ENCODE results near the gene EMP2.
"Not testable (repeated sequence)": the region's sequence is repeated elsewhere in the genome, so short reads cannot be mapped to it uniquely, and the experiment has no call there.

Gene EMP2, protein sequence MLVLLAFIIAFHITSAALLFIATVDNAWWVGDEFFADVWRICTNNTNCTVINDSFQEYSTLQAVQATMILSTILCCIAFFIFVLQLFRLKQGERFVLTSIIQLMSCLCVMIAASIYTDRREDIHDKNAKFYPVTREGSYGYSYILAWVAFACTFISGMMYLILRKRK

DNA sequence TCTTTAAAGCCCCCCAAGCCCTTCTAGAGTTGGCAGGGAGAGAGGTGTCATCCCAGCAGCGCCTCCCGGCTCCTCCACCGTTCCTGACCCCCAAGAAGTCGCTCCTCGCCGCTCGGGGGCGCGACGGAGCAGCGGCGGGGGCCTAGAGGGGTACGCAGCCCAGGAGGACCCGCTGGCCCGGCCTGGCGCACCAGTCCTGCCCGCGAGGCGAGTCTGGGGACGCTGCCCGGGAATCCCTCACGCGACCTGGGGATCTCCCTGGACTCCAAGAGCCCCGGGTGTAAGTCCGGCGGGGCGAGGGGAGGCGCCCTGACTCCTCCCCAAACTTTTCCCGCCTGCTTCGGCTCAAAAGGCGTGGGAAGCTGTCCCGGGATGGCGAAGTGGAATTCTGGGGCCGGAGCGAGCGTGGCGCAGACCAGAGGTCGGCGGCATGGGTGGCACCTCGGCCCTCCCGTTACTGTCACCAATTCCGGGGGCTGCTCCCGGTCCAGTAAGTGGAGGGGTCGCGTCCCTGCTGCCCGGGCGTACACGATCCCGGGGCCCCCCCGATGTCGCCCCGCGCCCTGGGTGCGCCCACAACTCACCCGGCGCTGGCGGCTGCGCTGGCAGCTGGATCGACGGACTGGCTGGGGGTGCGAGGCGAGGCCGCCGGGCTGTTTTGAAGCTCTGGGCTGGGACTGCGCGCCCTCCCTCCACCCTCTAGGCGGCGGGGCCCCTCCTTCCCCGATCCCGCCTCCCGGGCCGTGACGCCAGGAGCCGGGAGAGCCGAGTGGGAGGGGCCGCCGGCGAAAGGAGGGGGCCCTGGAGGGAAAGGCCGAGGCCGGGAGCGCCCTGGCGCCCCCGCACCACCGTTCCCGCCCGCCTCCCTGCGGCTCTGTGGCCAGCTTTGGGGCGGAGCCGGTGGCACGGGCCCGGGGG lies at the start of gene EMP2:
Gene EMP2 (minus strand): TSS at position 634 of the 918 bp plus-strand sequence. CDS start 32,981 bp downstream, outside the sequence.
- peak; percentile 92 for DNase-seq (ENCODE audit: low spot score)

DNA sequence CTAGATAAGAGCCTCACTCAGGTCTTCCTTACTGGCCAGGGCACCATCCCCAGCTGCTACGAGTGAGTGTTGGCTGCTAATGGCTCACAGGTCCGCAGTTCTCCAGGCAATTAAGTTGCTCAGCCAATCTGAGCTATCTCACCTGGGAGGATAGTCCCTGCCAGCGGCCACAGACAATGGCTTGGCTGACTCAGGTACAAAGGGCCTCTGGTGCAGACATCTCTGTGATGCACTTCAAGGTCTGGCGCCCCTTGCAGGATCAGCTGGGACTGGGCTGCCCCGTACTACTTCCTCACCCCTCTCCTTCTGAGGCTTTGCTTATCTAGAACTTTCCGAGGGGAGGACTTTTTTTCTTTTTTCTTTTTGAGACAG lies 49.2 kb upstream of the EMP2 start:
- DNase-seq (ENCODE audit: low spot score): no peak

DNA sequence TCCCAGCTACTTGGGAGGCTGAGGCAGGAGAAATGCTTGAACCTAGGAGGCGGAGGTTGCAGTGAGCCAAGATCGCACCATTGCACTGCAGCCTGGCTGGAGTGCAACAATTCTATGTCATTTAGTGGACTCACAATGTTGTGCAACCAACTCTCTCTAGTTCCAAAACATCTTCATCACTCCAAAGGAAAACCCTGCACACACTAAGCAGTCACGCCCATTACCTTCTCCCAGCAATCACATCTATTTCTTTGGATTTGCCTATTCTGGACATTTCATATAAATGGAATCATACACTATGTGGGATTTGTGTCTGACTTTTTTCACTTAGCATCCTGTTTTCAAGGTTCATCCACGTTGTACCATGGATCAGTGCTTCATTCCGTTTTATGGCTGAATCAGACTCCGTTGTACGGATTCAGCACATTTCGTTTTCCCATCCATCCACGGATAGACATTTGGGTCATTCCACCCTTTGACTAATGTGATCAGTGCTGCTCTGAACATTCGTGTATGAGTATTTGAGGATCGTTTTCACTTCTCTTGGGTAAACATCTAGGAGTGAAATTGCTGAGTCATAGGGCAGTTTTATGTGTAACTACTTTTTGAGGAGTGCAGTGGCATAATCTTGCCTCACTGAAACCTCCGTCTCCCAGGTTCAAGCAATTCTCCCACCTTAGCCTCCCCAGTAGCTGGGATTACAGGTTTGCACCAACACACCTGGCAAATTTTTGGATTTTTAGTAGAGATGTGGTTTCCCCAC lies 45.4 kb upstream of the EMP2 start:
- no peak for DNase-seq (ENCODE audit: low spot score)

DNA sequence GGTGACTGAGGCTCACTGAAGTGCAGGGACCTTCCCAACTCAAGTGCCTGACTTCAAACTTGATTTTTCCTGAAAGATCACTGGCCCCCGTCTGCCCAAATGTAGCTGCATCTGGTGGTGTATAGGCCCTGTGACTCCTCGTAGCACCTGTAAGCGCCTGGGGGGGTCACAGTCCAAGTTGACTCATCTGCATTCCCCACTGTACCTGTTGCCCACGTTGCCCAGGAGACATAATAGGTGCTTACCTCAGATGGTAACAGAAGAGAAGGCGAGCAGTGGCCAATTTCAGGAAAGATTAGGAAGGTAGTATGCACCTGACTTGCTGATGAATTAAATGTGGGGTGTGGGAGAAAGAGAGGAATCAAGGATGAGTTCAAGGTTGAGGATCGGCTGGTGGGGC lies 44.1 kb upstream of the EMP2 start:
- no peak for DNase-seq (ENCODE audit: low spot score)

DNA sequence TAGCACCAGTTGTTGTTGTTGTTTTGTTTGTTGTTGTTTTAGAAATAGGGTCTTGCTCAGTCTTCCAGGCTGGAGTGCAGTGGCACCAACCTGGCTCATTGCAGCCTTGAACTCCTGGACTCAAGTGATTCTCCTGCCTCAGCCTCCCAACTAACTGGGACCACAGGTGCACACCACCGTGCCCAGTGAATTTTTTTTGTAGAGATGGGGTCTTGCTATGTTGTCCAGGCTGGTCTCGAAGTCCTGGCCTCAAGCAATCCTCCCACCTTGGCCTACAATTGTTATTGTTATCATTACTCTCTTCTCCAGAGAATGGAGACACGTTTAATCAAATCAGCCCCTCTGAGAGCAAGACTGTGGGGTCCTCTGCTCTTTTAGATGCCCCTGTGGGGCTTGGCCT lies 42.7 kb upstream of the EMP2 start:
- DNase-seq (ENCODE audit: low spot score): no peak

DNA sequence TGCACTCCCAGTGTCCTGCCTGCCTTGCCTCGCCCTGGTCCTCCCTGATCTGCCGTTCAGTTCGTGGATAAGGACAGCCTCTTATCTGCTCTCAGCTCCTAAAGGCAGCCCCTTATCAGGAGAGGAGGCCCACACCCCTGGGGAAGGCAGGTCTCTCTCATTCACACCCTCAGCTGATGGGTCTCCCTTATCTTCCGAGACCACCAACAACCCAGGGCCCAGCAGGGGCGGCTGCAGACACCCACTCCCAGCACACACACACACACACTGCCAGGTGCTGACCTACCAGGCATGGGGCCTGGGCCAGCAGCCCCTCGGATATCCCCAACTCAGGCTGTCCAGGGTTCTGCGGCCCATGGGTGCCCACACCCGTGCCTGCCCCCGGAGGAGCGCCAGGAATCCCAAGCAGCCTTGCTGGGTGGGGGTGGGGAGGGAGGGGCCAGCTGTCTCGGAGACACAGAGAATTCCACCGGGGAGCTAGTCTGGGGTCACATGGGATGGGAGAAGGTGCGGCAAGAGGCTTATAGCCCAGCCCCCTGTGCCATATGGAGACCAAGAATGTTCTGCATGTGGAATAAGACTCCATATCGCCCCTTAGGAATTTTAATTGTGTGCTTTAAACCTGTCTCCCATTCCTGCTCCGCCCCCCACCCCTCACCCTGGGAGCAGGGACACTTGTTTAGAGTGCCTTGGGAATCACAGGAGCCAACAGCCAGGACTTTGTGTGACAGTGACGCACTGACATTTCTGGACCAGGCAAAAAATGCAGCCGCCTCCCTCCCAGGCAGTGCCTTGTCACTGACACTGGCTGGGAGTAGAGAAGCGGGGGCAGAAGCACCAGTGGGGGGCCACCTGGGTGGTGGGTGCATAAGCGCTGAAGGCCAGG lies 41.9 kb upstream of the EMP2 start:
- DNase-seq (ENCODE audit: low spot score): no peak

DNA sequence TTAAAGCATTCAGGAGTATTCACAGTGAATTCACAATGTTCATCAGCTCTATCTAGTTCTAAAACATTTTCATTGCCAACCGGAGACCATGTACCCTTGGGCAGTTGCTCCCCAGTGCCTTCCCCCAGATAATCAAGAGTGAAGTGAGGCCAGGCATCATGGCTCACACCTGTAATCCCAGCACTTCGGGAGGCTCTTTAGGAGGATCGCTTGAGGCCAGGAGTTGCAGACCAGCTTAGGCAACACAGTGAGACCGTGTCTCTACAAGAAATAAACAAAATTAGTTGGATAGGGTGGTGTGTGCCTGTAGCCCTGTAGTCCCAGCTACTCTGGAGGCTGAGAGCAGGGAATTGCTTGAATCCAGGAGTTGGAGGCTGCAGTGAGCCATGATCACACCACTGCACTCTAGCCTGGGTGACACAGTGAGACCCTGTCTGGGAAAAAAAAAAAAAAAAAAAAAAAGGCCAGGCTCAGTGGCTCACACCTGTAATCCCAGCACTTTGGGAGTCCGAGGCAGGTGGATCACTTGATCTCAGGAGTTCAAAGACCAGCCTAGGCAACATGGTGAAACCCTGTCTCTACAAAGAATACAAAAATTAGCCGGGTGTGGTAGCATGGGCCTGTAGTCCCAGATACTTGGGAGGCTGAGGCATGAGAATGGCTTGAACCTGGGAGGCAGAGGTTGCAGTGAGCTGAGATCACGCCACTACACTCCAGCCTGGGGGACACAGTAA lies 41.0 kb upstream of the EMP2 start:
- DNase-seq (ENCODE audit: low spot score): not testable (repeated sequence)

DNA sequence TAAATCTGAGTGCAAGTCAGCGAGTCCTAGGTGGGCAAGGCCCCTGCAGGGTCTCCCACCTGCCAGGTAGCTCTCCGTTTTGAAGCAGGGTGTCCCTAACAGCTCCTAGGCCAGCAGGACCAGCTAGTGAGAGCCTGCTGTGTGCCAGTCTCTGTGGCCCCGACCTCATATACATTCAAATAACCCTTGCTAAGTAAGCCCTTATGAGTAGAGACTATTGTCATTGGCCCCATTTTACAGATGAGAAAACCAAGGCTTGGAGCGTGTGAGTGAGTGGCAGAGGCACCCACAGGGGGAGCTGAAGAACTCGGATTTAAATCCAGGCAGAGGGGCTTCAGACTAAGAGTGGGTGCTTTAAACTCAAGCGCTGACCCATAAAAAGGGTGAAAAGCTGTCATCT lies 39.7 kb upstream of the EMP2 start:
- no peak for DNase-seq (ENCODE audit: low spot score)

DNA sequence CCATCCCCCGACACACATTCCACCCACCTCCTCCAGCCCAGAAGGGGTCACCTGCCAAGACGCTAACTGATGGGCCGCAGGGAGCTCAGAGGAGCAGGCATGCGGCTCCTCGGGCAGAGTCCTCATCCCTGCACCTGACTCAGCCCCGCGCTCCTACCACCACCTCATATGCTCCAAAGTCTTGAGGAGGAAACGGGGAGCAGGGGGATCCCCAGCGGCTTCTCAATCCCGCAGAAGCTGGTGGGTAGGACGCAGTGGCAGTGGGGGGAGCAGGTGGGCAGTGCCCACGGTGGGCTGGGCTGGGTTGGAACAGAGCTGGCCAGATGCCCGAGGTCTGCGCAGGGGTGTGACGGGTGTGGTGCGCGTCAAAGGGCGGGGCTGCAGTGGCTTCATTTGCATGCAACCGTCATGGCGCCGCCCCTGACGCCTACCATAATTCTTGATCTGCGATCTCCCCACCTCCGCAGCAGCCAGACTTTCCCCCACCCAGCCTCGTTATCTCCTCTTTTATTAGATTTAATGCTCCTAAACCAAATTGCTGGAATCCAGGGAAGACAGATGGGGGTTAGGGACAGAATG lies 39.0 kb upstream of the EMP2 start:
- no peak for DNase-seq (ENCODE audit: low spot score)

DNA sequence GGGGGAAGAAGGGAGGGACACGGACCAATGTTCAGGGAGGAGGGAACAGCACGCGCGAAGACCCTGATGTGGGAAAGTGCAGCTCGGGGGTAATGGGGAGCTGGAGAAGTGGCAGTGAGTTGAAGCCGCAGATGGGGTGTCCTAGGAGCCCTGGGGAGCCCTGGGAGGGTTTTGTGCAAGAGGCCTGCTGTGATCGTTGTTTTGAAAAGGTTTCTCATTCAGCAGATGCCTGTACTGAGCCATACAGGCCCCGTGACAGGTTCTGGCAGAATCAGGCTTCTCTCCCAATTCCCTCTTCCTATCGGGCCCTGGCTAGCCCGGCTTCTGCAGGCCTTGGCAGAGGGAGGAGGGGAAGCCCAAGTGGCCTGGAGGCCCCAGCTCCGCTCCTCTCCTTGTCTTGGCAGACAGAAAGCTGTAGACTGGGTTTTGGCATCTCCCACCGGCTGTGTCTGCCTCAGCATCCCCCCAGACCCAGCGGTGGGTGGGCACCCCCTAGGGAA lies 38.4 kb upstream of the EMP2 start:
- DNase-seq (ENCODE audit: low spot score): no peak

DNA sequence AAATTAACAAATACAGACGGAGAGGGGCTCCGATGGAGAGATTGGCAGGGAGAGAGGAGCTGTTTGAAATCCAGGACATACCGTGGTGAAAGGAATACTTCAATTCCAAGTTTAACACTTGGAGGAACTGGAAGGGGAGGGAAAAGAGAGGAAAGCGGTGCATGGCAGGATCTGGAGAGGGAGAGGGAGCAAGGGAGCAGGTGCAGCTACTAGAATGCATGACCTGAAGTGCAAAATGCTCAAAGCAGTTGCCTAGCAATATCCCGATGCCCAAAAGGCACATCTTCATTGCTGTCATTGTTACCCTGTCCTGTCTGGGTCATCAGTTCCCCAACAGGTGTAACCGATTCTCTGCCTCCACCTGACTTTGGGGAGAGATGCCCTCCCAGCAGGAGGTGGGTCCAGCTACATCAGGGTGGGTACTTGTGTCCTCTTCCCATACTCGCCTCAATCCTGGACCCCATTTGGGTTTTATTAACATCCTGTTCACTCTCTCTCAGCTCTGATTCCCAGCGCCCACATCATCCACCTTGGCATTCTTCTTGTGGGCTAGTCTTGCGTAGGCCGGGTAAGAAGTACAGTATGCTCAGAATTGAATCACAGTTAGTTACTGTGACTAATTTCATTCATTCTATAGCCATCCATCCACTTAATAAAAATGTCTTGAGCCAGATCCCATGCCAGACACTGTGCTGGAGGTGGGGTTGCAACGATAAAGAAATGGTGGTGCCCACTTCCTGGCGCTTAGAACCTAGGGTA lies 37.4 kb upstream of the EMP2 start:
- no peak for DNase-seq (ENCODE audit: low spot score)

DNA sequence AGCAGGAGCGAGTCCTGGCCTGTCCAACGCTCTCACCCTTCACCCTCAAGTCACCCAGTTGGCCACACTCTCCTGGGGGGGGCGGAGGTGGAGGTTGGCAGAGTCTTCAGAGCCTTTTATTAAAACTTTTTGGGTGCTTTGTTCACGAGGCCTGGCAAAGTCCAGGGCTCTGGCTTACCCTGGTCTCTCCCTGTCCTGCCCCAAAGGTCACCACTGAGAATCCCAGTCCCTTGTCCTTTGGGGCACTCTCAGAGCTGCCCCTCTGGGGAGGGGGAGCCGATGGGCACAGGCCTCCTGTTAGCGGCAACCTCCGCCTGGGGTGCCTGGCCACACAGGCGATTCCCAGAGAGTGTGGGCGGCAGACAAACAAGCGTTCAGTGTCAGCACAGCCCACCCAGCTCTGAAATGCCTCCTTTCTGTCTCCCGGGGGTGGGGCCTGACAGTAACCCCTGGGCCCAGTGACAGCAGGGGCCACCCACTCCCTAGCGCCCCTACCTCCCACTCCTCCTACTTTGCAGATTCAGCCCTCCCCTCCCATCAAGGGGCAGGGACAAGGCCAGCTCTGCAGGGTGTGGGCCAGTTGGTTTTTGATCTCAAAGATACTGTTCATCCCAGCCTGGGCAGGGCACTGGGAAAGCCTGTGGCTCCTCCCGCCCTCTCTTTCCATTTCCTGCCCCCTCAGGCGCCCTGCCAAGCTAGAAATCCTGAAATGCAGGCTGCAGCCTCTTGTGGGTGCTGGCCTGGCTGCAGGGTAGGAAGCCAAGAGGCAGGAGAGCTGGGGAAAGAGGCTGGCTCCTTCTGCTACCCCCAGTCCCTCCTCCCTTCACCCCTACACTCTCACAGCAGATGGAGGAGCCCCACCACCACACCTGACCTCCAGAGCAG lies 36.6 kb upstream of the EMP2 start:
- peak; percentile 80 for DNase-seq (ENCODE audit: low spot score)

DNA sequence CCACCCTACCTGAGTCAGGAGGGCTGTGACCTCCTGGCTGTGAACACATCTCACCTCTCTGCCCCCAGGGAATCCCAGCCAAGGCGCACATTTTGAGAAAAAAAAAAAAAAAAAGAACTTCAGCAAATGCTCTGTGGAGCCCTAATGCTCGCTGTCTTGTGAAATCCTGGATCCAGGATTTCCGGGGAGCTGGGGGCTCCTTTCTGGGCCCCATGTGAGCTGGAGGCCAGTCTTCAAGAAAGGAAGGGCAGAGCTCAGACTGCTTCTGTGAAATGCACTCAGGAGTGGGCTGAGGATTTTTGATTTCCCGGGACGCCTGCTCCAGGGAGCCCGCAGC lies 36.0 kb upstream of the EMP2 start:
- DNase-seq (ENCODE audit: low spot score): no peak

DNA sequence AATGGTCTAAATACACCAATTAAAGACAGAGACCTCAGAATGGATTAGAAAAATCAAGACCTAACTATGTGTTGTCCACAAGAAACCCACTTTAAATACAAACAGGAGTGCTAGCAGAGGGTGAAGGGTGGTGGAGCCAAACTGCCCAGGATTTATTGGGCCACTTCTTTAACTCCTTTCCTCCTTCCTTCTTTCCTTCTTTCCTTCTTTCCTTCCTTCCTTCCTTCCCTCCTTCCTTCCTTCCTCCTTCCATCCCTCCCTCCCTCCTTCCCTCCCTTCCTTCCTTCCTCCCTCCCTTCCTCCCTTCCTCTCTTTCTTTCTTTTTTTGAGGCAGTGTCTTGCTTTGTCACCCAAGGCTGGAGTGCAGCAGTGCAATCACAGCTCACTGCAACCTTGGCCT lies 34.3 kb upstream of the EMP2 start:
- DNase-seq (ENCODE audit: low spot score): no peak

DNA sequence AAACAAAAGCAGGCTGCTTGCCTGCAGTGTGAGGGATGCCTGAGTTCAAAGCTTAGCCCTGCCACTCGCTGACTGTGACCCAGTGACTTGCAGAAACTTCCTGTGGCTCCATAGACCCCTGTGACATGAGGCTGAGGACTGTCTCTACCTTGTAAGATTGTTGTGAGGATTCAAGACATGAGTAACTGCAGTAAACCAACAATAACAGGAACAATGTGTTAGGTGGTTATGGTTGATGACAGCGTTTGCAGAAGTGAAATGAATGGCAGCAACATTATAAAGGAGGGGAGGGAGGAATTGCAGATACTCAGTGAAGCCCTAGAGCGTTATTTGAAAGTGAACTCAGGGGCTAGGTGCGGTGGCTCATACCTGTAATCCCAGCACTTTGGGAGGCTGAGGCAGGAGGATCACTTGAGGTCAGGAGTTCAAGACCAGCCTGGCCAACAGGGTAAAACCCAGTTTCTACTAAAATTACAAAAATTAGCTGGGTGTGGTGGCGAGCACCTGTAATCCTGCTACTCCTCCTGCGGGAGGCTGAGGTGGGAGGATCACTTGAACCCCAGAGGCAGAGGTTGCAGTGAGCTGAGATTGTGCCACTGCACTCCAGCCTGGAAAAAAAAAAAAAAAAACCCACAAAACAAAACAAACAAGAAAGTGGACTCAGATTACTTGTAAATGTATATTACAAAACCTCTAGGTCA lies 33.5 kb upstream of the EMP2 start:
- DNase-seq (ENCODE audit: low spot score): no peak

DNA sequence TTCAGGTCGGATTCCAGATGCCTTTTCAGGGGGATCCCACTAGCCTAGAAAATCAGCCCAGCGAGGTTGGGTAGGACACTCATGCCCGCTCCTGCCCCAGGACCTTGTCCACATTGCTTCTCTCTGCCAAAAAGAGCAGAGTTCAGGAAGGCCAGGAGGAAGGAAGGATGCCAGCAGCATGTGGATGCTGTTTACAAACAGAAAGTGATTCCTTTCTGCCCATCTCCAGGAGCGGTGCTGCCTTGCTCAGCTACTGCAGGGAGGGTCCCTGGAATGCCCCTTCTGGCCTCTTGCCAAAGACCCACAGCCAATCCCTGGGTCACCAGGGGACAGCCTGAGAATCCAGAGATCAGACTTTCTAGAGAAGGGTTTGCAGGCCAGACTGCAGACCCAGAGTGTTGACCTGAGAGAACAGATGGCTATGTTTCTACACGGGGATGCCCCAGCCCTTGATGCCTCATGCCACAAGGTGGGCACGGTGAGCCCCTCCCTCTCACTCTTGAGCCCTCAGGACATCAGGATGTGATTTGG lies 32.3 kb upstream of the EMP2 start:
- DNase-seq (ENCODE audit: low spot score): no peak

DNA sequence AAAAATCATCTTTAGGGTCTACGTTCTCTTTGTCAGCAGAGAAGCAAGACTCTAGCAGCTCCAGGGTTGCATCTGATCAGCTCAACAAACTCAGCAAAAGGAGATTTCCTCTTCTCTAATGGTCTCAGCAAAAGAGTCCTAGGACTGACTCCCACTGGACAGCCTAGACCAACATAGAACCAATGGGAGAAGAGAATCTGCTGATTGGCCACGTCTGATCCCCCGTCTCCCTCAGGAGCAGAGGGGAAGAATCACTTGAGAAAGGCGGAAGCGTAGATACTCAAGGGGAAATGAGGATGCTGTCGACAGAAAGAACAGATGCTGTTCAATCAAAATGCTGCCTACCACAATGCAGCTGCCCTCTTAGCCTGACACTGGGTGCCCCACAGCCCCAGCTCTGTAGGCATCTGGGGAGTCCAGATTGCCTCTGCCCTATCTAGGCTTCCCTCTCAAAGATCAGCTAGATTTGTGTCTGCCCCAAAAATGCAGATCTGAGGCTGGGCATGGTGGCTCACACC lies 31.5 kb upstream of the EMP2 start:
- no peak for DNase-seq (ENCODE audit: low spot score)

Data from AG08395 (cell line).